ENCODE results near the gene SLC16A5.

SLC16A5 gene

DNA sequence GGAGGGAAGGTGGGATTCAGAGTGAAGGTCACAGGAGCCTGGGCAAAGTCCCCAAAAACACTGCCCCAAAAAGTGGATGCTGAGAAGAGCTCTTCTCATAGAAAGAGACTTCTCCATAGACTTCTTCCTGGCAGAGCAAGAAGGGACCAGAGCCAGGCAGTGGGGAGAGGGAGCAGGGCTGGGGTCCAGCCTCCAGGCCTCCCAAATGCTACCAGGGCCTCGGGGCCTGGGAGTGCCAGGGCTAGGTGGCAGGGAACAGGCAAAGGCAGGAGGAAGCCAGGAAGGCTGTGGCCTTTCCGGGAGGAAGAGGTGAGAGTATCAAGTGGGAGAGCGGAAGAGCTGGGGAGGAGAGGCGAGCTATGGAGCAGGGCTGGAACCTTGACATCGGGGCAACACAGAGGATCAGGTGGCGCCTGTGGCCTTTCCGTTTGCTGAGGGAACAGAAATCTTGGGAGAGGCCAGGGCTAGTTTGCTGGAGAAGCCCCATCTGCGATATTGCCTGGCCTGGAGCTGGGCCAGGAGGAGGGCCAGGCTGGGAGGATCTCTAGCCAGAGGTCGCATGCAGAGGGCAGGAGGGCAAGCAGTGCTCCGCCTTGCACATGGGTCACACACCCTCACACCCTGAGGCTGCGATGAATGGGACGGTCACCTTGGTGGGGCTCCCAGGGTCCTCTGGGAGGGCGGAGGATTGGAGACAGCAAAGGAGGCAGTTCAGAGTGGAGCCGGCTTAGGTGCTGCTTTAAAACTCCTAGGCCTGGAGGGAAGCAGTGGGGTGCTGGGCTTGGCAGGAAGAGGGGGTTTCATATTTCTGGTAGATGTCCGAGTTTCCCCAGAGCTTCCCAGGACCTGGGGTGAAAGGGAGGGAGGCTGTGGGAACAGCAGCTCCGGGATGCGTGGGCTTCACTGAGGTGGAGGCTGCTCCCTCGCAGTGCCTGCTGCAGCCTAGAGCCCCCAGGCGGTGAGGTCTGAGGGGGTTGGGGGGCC is 3.4 kb downstream of the SLC16A5 start:
- Histone ChIP-seq H3K27ac (peak overlapping the region in 1 of 2 donors; percentile 47), H3K4me3 (no peak overlapping the region)
- TF ChIP-seq, protein P1, sequence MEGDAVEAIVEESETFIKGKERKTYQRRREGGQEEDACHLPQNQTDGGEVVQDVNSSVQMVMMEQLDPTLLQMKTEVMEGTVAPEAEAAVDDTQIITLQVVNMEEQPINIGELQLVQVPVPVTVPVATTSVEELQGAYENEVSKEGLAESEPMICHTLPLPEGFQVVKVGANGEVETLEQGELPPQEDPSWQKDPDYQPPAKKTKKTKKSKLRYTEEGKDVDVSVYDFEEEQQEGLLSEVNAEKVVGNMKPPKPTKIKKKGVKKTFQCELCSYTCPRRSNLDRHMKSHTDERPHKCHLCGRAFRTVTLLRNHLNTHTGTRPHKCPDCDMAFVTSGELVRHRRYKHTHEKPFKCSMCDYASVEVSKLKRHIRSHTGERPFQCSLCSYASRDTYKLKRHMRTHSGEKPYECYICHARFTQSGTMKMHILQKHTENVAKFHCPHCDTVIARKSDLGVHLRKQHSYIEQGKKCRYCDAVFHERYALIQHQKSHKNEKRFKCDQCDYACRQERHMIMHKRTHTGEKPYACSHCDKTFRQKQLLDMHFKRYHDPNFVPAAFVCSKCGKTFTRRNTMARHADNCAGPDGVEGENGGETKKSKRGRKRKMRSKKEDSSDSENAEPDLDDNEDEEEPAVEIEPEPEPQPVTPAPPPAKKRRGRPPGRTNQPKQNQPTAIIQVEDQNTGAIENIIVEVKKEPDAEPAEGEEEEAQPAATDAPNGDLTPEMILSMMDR (IDR thresholded peaks at IDR 0.05): no peak
- no peak for DNase-seq (ENCODE audit: low spot score)

DNA sequence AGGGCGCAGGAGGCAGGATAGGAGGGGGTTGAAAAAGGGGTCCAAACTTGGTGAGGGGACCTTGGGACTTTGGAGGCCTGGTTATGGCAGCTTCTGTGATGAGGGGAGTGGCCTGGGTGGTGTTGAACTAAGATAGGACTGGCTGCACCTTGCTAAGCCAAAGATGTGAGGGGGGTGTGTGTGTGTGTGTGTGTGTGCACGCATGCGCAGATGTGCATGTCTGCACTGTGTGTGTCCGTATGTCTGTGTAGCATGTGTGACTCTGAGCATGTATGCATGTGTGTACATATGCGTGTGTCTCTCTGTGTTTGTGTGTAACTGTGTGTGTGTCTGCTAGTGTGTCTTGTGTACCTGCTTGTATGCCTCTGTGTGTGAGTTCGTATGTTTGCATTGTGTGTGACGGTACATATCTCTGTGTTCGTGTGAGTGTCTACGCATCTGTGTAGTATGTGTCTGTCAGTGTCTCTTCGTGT is 4.1 kb downstream of the SLC16A5 start:
- TF ChIP-seq, protein P1 (IDR thresholded peaks at IDR 0.05): no peak
- no peak for DNase-seq (ENCODE audit: low spot score)
- Histone ChIP-seq H3K4me3 (no peak overlapping the region), H3K27ac (peak overlapping the region in 1 of 2 donors; percentile 47)

DNA sequence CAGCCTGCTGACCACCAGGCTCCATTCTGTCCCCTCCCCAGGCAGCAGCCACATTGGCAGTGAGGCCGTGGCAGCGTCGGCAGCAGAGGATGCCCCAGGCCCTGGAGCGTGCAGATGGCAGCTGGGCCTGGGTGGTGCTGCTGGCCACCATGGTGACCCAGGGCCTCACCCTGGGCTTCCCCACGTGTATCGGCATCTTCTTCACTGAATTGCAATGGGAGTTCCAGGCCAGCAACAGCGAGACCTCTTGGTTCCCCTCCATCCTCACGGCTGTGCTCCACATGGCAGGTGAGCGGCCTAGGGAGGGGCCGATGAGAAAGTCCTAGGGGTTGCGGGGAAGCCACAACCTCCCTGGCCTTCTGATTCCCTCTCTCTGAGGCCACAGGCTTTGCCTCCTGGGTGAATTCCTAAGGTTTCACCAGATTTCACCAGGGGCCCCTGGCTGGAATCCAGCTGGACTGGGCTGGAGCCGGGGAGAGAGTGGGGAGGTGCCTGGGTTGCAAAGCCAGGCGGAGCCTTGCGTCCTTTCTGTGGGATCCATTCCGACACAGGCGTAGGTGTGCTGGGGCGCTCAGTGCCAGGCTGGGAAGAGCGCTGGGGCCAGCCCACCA is 5.9 kb downstream of the SLC16A5 start:
- DNase-seq (ENCODE audit: low spot score): no peak
- TF ChIP-seq, protein P1 (IDR thresholded peaks at IDR 0.05): no peak
- Histone ChIP-seq H3K27ac (no peak overlapping the region), H3K4me3 (no peak overlapping the region)

DNA sequence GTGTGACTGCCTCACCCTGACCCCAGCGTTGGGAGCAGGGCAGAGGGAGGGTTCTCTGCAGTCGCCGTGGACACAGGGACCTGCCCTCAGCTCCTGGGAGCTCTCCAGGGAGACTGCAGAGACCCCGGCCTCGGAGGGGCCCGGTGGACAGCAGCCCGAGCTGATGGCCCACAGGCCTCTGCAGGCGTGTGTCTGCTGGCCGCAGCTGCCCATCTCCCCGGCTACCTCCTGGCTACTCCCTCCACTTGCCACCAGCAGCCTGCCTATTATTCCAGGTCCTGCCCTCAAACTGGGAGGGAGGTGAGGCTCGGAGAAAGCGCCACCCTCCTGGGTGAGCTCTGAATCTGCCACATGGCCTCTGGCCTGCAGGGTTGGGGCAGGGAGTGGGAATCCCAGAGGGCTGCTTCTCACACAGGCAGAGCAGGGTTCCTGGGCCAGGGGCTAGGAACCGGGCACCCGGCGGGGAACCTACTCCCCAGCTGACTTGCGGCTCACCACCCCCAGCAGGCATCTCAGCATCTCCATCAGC is 7.2 kb downstream of the SLC16A5 start:
- TF ChIP-seq, protein P1 (IDR thresholded peaks at IDR 0.05): no peak
- no peak for DNase-seq (ENCODE audit: low spot score)
- Histone ChIP-seq H3K27ac (no peak overlapping the region), H3K4me3 (no peak overlapping the region)

DNA sequence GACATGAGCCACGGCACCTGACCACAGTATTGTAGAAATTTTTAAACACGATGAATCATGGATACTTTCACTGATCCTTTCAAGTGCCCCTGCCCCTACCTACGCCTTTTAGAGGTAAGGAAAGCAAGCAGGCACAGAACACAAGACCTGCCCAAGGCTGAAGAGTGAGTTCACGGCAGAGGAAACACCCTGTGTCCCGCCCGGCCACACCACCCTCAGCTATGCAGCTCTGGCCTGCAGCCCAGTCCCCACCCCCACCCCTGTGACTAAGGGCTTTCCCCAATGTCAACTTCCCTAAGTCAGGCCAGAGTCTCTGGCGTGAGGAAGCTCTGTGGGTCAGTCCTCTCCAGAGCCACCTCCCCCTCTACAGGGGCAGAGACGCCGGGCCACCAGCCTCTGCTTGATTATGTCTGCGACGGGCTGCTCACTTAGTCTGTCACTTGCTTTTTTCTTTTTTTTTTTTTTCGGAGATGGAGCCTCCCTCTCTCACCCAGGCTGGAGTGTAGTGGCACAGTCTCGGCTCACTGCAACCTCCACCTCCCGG is 8.4 kb downstream of the SLC16A5 start:
- no peak for DNase-seq (ENCODE audit: low spot score)
- Histone ChIP-seq H3K27ac (peak overlapping the region in 1 of 2 donors; percentile 34), H3K4me3 (no peak overlapping the region)
- TF ChIP-seq, protein P1 (IDR thresholded peaks at IDR 0.05): no peak

DNA sequence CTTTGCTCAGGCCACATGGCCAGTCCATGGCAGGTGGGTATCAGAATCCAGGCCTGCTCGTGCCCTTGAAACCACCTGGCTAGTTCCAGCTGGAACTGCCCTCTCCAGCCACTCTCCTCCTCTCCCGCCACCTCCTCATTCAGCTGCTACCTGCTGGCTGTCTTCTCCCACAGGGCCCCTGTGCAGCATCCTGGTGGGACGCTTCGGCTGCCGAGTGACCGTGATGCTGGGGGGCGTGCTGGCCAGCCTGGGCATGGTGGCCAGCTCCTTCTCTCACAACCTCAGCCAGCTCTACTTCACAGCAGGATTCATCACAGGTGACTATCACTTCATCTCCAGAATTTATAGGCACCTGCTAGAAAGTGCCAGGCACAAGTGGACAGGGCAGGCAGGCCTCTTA is 10.1 kb downstream of the SLC16A5 start:
- Histone ChIP-seq H3K27ac (no peak overlapping the region), H3K4me3 (no peak overlapping the region)
- DNase-seq (ENCODE audit: low spot score): no peak
- TF ChIP-seq, protein P1 (IDR thresholded peaks at IDR 0.05): no peak

Data from coronary artery (tissue), 2 donors.